Measurements from ENCODE around the gene TOX2.

GRCh38 chr20:44031001-44031574 lies 116.4 kb downstream of the TOX2 start:
- TF ChIP-seq NFRKB (IDR thresholded peaks at IDR 0.05) (no peak), ELF4 (IDR thresholded peaks at IDR 0.05) (no peak), SP1 (IDR thresholded peaks at IDR 0.05) (no peak), CTBP1 (IDR thresholded peaks at IDR 0.05; ENCODE audit: borderline replicate concordance) (no peak), ZNF384 (IDR thresholded peaks at IDR 0.05) (no peak), LEF1 (IDR thresholded peaks at IDR 0.05; ENCODE audit: borderline replicate concordance) (no peak), L3MBTL2 (conservative IDR thresholded peaks at IDR 0.05) (no peak), TARDBP (IDR thresholded peaks at IDR 0.05) (no peak)
